Head of caudate nucleus (tissue), 42 donors: ENCODE results near the gene CLPTM1L.
A peak's percentile ranks its signal among the peaks of the same experiment; 100 is the strongest.
"Not testable (repeated sequence)": the region's sequence is repeated elsewhere in the genome, so short reads cannot be mapped to it uniquely, and the experiment has no call there.

Experiments used
- DNase-seq, 42 donors: peaks; one replicate each; pipeline versions ENCODE4 v3.0.0 to v3.0.0-alpha.2; 2020 to 2021; ENCODE audit warnings: mixed read lengths in 7 of 42
- intact Hi-C: fragments of 100-400 bp; cut with DNase I; formaldehyde crosslinking; loops from one replicate; pipeline ENCODE4 v1.15.0; 2022

CLPTM1L gene

GRCh38 chr5:1290956-1291355, 53.9 kb downstream of the CLPTM1L start:
- DNase-seq, intact Hi-C loops: not testable (repeated sequence)

GRCh38 chr5:1289559-1289958, 55.3 kb downstream of the CLPTM1L start:
- intact Hi-C loops = not testable (repeated sequence)

GRCh38 chr5:1288439-1289335, 56.2 kb downstream of the CLPTM1L start:
- DNase-seq = peak in 7 of 42 donors; percentile 2 to 30 (median 14)
- intact Hi-C loops = no loop called here

More at GRCh38 chr5:1289559-1289958, 55.3 kb downstream of the CLPTM1L start:
- DNase-seq = not testable (repeated sequence)

DNA sequence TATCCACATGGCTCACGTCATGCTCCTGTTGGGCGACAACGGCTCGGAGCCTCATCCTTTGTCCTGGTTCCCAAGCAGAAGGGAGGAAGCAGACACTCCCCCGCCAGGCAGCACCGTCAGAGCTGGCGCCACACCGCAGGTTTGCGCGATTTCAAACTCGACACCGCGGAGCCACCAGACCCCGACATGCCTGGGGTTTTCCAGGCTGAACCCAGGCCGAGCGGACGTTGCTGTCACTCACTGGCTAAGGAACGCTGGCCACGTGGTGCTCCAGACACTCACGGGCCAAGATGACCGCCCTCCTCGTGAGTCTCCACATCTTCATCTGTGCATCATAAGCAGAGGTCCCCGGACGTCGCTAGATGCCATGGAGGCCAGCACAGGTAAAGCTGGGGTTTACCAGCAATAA, 59.0 kb downstream of the CLPTM1L start:
- intact Hi-C loops = no loop called here
- DNase-seq = peak in 7 of 42 donors; percentile 2 to 42 (median 14)

- intact Hi-C loops = no loop called here
- peak in 9 of 42 donors; percentile 2 to 39 (median 14) for DNase-seq
Measured at GRCh38 chr5:1285141-1285540, 59.8 kb downstream of the CLPTM1L start.

DNA sequence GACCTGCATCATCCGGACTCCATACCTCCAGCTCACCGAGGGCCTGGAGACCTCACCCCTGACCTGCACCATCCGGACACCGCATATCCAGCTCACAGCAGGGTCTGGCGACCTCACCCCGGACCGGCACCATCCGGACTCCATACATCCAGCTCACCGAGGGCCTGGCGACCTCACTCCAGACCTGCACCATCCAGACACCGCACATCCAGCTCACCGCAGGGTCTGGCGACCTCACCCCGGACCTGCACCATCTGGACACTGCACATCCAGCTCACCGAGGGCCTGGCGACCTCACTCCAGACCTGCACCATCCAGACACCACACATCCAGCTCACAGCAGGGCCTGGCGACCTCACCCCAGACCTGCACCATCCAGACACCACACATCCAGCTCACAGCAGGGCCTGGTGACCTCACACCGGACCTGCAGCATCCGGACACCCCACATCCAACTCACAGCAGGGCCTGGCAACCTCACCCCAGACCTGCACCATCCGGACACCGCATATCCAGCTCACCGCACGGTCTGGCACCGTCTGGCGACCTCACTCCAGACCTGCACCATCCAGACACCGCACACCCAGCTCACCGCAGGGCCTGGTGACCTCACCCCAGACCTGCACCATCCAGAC, 60.4 kb downstream of the CLPTM1L start:
- DNase-seq = peak in 8 of 42 donors; percentile 0 to 18 (median 6)
- intact Hi-C loops = not testable (repeated sequence)

- DNase-seq = peak in 6 of 42 donors; percentile 3 to 23 (median 9)
- intact Hi-C loops = not testable (repeated sequence)
Measured at GRCh38 chr5:1283729-1284041, 61.2 kb downstream of the CLPTM1L start.

- intact Hi-C loops = not testable (repeated sequence)
- peak in 5 of 42 donors; percentile 1 to 14 (median 5) for DNase-seq
Measured at GRCh38 chr5:1282993-1283728, 61.7 kb downstream of the CLPTM1L start.

DNA sequence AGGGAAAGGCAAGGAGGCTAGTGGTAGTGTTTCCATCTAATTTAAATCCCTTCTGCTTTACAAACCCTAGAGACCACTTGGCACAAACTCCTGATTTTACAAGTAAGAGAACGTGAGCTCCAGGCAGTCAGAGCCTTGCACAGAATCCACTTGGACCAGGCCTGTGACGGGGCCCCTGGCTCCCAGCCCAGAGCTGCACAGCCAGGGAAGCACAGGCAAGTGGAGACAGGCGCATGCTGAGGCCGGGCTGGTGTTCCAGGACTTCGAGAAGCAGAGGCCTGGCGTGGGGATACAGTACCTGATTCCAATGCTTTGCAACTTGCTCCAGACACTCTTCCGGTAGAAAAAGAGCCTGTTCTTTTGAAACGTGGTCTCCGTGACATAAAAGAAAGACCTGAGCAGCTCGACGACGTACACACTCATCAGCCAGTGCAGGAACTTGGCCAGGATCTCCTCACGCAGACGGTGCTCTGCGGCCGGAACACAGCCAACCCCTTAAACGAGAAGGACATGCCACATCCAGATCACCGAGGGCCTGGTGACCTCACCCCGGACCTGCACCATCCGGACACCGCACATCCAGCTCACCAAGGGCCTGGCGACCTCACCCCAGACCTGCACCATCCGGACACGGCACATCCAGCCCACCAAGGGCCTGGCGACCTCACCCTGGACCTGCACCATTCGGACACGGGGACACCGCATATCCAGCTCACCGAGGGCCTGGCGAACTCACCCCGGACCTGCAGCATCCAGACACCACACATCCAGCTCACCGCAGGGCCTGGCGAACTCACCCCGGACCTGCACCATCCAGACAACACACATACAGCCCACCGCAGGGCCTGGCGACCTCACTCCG, 62.5 kb downstream of the CLPTM1L start:
- DNase-seq = peak in 8 of 42 donors; percentile 1 to 24 (median 16)
- intact Hi-C loops = no loop called here

GRCh38 chr5:1281038-1281882, 63.6 kb downstream of the CLPTM1L start:
- peak in 2 of 42 donors; percentile 1 for DNase-seq

DNA sequence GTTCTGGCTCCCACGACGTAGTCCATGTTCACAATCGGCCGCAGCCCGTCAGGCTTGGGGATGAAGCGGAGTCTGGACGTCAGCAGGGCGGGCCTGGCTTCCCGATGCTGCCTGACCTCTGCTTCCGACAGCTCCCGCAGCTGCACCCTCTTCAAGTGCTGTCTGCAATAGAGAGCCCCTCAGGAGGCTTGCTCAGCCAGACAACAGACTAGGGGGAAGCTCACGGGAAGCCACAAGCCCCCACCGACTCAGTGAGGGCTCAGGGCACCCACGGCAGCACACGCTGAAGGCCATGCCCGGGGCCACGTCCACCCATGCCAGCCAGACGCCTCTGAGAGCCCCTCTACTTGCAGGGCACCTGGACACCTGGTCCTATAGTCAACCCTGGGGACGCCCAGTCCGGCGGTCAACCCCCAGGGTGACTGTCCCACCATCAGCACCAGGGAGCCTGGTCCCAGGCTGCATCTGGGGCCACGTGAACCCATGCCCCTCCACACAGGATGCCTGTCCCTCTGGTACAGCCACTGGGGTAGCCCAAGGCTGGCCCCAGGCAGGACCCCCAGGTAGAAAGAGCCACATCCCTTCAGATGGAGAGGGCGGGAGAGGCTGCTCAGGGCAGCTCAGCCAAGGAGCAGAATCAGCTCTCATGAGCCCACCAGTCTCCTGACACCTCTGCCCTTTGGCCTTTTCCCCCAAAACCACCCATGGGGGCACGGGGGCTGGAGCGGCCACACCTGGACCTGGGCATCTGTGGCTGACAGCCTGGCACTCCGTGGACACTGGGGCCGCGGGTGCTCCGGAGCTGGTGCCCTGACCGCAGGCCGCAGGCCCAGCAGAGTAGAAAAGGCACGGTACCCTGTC, 64.5 kb downstream of the CLPTM1L start:
- intact Hi-C loops = no loop called here
- DNase-seq = peak in 1 of 42 donors; percentile 13

More at GRCh38 chr5:1281038-1281882, 63.6 kb downstream of the CLPTM1L start:
- intact Hi-C loops = no loop called here

GRCh38 chr5:1279443-1280151, 65.3 kb downstream of the CLPTM1L start:
- DNase-seq = no peak
- intact Hi-C loops = no loop called here

DNA sequence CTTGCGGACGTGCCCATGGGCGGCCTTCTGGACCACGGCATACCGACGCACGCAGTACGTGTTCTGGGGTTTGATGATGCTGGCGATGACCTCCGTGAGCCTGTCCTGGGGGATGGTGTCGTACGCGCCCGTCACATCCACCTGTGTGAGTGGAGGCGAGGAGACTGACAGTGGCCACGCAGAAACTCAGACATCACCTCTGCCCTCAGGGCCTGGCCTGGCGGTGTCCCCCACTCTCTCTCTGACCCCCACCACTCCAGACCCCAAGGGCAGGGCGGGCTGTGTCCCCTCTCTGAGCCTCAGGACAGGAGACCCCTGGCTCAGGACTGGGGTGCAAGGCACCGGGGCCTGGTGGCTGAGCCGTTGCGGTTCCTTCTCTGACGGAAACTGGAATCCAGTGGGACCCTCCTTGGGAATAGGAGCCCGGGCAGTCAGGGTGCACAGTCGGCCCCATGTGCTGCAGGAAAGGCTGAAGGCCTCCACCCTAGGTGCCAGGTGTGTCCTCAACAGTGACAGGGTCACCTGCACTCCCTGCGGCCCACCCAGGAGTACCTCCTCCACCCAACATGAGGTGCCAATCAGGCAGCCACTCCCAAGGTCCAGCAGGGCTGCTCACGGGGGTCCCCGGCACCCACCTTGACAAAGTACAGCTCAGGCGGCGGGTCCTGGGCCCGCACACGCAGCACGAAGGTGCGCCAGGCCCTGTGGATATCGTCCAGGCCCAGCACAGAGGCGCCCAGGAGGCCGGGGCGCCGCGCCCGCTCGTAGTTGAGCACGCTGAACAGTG, 66.0 kb downstream of the CLPTM1L start:
- intact Hi-C loops = no loop called here
- no peak for DNase-seq

GRCh38 chr5:1278216-1278615, 66.7 kb downstream of the CLPTM1L start:
- no peak for DNase-seq
- intact Hi-C loops = no loop called here

DNA sequence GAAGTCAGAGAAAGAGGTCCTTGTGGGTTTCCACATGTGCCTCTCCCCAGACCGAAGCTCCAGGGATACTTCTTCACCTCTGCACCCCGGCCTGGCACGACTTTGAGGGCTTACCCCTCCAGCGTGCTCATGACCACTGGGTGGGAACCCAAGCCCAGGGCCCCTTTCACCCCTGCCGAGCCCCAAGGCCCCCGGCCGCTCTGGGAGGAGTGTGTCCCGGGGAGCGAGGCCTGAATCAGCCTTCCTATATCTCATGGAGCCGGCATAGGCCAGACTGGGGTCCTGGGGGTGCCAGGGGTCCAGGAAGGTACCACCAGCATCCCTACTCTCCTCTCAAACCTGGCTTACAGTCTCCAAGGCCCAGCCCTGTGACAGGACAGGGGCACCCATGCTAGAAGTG, 67.1 kb downstream of the CLPTM1L start:
- intact Hi-C loops = no loop called here
- no peak for DNase-seq
